HL-60 (cell line): ENCODE data around the gene ABCA6.

Experiments
- DNase-seq, 2 experiments: peaks; one replicate each; pipeline ENCODE4 v3.0.0-alpha.2; 2010 to 2020; ENCODE audit warnings: low read depth in 1 of 2, low spot score in 1 of 2
- H3K27ac ChIP-seq: fragments of 250-450 bp; sonication (Bioruptor Pico); replicated peaks from 2 replicates; pipeline ENCODE4 v1.5.1; 2020; ENCODE audit warnings: mild to moderate bottlenecking, moderate library complexity
- H3K27me3 ChIP-seq: fragments of 250-450 bp; sonication (Bioruptor Pico); 2 replicates; pipeline ENCODE4 v1.5.1; 2021; ENCODE audit warnings: mild to moderate bottlenecking, moderate library complexity; ENCODE audit not compliant: insufficient read depth, poor library complexity, severe bottlenecking
- H3K4me3 ChIP-seq: replicated peaks from 2 replicates; pipeline ENCODE4 v1.5.1; 2011; ENCODE audit warnings: mild to moderate bottlenecking, control low read depth, low read length; ENCODE audit not compliant: insufficient read depth
- GABPA ChIP-seq: IDR thresholded peaks from 2 replicates; pipeline ENCODE4 v1.6.1; 2012; ENCODE audit warnings: low read depth
- POLR2AphosphoS5 ChIP-seq: IDR thresholded peaks from 2 replicates; pipeline ENCODE4 v1.6.1; 2012; ENCODE audit warnings: low read depth
- SPI1 ChIP-seq: IDR thresholded peaks from 2 replicates; pipeline ENCODE4 v1.6.1; 2012; ENCODE audit warnings: low read depth, mild to moderate bottlenecking, borderline replicate concordance
- TF ChIP-seq, protein P1 (sequence below): IDR thresholded peaks from 2 replicates; pipeline ENCODE4 v1.6.1; 2012; ENCODE audit warnings: low read depth; ENCODE audit not compliant: insufficient replicate concordance
- TF ChIP-seq, protein P2 (sequence below): IDR thresholded peaks from one replicate; pipeline ENCODE4 v1.5.1; 2011; ENCODE audit warnings: low read length, control low read depth, inconsistent platforms; ENCODE audit not compliant: insufficient read depth

The ABCA6 gene

DNA sequence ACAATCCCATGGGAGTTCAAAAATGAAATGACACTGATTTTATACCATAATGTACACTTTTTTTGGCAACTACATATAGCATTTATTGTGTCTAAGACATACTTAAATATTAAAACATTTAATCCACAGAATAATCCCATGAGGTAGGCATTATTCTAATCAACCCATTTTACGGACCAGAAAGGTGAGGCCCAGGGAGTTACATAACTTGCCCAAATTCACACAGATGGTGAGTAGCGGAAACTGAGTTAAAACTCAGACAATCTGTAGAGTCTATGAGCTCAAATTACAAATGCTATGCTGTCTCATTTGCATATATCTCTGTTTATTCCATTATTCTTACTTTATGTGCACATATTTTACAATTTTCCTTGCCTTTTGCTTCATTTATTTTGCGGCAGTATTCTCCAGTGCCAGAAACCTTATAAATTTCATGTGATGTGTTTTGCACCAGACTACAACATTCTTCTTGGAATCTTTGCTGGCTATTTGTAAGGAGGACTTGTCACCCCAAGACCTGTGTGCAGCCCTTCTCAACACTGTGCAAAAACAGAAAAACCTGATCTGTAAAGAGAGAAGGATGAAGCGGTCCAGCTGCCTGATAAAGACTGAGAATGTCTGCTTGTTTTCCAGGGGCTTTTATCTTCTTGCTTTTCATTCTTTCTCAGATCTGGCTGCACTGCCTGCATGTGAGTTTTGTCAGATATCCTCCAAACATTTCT lies 78.7 kb downstream of the ABCA6 start:
- H3K27ac ChIP-seq: no peak overlapping the region
- TF ChIP-seq, protein P1, sequence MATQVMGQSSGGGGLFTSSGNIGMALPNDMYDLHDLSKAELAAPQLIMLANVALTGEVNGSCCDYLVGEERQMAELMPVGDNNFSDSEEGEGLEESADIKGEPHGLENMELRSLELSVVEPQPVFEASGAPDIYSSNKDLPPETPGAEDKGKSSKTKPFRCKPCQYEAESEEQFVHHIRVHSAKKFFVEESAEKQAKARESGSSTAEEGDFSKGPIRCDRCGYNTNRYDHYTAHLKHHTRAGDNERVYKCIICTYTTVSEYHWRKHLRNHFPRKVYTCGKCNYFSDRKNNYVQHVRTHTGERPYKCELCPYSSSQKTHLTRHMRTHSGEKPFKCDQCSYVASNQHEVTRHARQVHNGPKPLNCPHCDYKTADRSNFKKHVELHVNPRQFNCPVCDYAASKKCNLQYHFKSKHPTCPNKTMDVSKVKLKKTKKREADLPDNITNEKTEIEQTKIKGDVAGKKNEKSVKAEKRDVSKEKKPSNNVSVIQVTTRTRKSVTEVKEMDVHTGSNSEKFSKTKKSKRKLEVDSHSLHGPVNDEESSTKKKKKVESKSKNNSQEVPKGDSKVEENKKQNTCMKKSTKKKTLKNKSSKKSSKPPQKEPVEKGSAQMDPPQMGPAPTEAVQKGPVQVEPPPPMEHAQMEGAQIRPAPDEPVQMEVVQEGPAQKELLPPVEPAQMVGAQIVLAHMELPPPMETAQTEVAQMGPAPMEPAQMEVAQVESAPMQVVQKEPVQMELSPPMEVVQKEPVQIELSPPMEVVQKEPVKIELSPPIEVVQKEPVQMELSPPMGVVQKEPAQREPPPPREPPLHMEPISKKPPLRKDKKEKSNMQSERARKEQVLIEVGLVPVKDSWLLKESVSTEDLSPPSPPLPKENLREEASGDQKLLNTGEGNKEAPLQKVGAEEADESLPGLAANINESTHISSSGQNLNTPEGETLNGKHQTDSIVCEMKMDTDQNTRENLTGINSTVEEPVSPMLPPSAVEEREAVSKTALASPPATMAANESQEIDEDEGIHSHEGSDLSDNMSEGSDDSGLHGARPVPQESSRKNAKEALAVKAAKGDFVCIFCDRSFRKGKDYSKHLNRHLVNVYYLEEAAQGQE: no peak
- TF ChIP-seq, protein P2, sequence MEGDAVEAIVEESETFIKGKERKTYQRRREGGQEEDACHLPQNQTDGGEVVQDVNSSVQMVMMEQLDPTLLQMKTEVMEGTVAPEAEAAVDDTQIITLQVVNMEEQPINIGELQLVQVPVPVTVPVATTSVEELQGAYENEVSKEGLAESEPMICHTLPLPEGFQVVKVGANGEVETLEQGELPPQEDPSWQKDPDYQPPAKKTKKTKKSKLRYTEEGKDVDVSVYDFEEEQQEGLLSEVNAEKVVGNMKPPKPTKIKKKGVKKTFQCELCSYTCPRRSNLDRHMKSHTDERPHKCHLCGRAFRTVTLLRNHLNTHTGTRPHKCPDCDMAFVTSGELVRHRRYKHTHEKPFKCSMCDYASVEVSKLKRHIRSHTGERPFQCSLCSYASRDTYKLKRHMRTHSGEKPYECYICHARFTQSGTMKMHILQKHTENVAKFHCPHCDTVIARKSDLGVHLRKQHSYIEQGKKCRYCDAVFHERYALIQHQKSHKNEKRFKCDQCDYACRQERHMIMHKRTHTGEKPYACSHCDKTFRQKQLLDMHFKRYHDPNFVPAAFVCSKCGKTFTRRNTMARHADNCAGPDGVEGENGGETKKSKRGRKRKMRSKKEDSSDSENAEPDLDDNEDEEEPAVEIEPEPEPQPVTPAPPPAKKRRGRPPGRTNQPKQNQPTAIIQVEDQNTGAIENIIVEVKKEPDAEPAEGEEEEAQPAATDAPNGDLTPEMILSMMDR: no peak
- TF ChIP-seq POLR2AphosphoS5 (no peak), GABPA (no peak), SPI1 (no peak)
- H3K4me3 ChIP-seq: no peak overlapping the region
- no peaks in the 10 kb centered on the region for H3K27me3 ChIP-seq
- DNase-seq: no peak

DNA sequence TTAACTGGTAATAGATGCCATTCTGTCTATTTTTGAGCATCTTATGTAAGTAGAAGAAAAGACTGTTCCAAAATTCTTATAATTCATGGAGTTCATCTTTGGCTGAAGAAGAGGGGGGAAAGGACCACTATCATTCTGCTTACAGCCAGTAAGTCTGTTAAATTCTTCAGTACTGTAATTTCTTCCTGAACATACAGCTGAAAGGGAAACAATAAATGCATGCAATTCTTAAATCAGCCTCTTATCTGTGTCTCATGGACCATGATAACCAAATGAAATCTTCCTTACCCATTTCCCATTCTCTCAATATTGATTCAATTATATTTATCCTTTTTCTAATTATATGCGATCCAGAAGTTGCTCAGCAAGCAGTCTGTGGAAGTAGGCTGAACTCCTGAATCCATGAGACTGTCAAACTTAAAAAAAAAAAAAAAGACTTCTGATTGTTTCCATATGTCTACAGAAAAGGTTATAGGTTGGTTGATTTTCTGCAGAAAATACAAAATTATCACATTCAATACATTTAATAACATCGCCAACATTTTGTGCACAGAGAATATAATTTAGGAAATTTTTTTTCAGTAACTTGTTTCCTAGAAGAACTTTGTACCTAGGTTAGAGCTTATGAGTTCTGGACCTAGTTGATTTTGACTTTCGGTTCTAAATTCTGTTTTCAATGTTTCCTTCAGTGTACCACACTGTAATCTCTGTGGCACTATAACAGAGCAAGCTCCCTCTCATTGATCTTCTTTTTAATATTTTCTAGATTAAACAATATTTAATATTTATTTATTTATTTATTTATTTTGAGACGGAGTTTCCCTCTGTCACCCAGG lies 79.8 kb downstream of the ABCA6 start:
- Histone ChIP-seq H3K27ac (no peak overlapping the region), H3K4me3 (no peak overlapping the region), H3K27me3 (no peaks in the 10 kb centered on the region)
- DNase-seq: no peak
- TF ChIP-seq POLR2AphosphoS5 (no peak), SPI1 (no peak), GABPA (no peak)
- TF ChIP-seq, protein P2: no peak
- TF ChIP-seq, protein P1: no peak

DNA sequence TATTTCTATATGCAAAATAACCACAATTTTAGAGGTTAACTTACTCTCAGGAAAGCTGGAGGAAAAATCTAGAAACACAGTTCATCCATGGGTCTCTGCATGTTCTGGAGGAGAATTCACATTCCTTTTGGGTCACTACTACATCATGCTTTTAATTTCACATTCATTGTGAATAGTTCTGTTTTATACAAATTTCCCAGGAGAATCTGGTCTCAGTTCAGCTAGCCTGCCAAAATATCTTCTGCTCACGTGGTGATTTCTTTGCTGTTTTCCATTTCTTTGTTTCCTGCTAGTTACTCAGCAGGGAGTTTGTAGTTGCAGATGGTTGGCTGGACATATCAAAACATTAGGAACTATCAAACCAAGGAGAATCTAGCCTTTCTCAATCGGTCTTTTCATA lies 80.9 kb downstream of the ABCA6 start, which contains the start of gene ABCA9:
ABCA9 (minus strand) TSS at position 106 of the 400 bp plus-strand sequence. CDS start 9,801 bp downstream, outside the sequence.
- Histone ChIP-seq H3K27ac (no peak within 1 kb of the TSS), H3K27me3 (no peaks in the 10 kb centered on the region), H3K4me3 (no peak within 1 kb of the TSS)
- TF ChIP-seq, protein P2: no peak
- TF ChIP-seq GABPA: no peak
- no peak for TF ChIP-seq POLR2AphosphoS5
- TF ChIP-seq, protein P1: no peak
- no peak for TF ChIP-seq SPI1
- no peak for DNase-seq
